ENCODE measurements around the gene PROSER3. TPM values are rescaled to one million over a fixed set of nuclear protein-coding genes. Genes with fewer than 3 reads are reported as not detected.

Gene PROSER3
- polyA plus RNA-seq, 1 donor from 2014 or later, result 1.2 TPM

- H3K79me2 ChIP-seq (replicated peaks; ENCODE audit: insufficient read depth, low read length), result no peaks in the 10 kb centered on the region
- no peak for TF ChIP-seq EZH2 (IDR thresholded peaks at IDR 0.05; ENCODE audit: borderline replicate concordance, insufficient read depth, low read length, poor library complexity, severe bottlenecking)
- no peak for TF ChIP-seq CTCF (IDR thresholded peaks at IDR 0.05; ENCODE audit: poor library complexity, severe bottlenecking)
- TF ChIP-seq REST (IDR thresholded peaks at IDR 0.05; ENCODE audit: borderline replicate concordance), result no peak
- no peak for TF ChIP-seq MXI1 (conservative IDR thresholded peaks at IDR 0.05; ENCODE audit: poor library complexity, severe bottlenecking)
- no peak for TF ChIP-seq RAD21 (conservative IDR thresholded peaks at IDR 0.05)
- TF ChIP-seq POLR2AphosphoS5 (IDR thresholded peaks at IDR 0.05), result no peak
- TF ChIP-seq TAF1 (IDR thresholded peaks at IDR 0.05; ENCODE audit: low read depth), result no peak
- no peak for TF ChIP-seq SMC3 (conservative IDR thresholded peaks at IDR 0.05; ENCODE audit: poor library complexity)
- no peak for TF ChIP-seq EP300 (conservative IDR thresholded peaks at IDR 0.05; ENCODE audit: poor library complexity, severe bottlenecking)
- H3K27ac ChIP-seq (ENCODE audit: low read length), result no peak overlapping the region
- no peaks in the 10 kb centered on the region for H3K9me3 ChIP-seq (ENCODE audit: low read length)
- H4K20me1 ChIP-seq (ENCODE audit: insufficient read depth), result no peaks in the 10 kb centered on the region
- no peaks in the 10 kb centered on the region for H3K36me3 ChIP-seq (ENCODE audit: insufficient read depth, low read length)
- no peak overlapping the region for H3K4me2 ChIP-seq (ENCODE audit: low read length)
- no peak overlapping the region for H3K9ac ChIP-seq (ENCODE audit: low read length)
- no peaks in the 10 kb centered on the region for H3K27me3 ChIP-seq (ENCODE audit: insufficient read depth, low read depth, low read length)
- H3K9me2 ChIP-seq (ENCODE audit: insufficient read depth, low read length), result no peaks in the 10 kb centered on the region
- no peak overlapping the region for H2AFZ ChIP-seq (ENCODE audit: low read depth, low read length)
- H3K4me3 ChIP-seq (ENCODE audit: low read length), result no peak overlapping the region
- H3F3A ChIP-seq (ENCODE audit: insufficient read depth, low read length, poor library complexity, severe bottlenecking), result no peaks in the 10 kb centered on the region
Observed at GRCh38 chr19:35727956-35728706, 29.8 kb upstream of the PROSER3 start.

DNA sequence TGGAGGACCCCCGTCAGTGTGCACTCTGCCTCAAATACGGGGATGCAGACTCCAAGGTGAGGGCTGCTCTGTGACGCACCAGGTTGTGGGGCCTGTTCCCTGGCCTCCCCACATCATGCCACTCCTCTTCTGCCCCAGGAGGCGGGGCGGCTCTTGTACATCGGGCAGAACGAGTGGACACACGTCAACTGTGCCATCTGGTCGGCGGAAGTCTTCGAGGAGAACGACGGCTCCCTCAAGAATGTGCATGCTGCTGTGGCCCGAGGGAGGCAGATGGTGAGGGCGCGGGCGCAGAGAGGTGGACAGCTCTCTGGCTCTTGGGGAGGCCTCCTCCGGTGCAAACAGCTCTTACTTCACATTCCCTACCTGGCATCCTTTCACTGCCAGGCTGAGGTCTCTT lies 29.0 kb upstream of the PROSER3 start:
- Histone ChIP-seq H3K79me2 (replicated peaks; ENCODE audit: insufficient read depth, low read length) (no peaks in the 10 kb centered on the region), H4K20me1 (ENCODE audit: insufficient read depth) (no peaks in the 10 kb centered on the region), H3K27me3 (ENCODE audit: insufficient read depth, low read depth, low read length) (no peaks in the 10 kb centered on the region), H3K4me2 (ENCODE audit: low read length) (no peak overlapping the region), H3K9ac (ENCODE audit: low read length) (no peak overlapping the region), H3F3A (ENCODE audit: insufficient read depth, low read length, poor library complexity, severe bottlenecking) (no peaks in the 10 kb centered on the region), H3K9me2 (ENCODE audit: insufficient read depth, low read length) (no peaks in the 10 kb centered on the region), H3K27ac (ENCODE audit: low read length) (no peak overlapping the region), H2AFZ (ENCODE audit: low read depth, low read length) (no peak overlapping the region), H3K9me3 (ENCODE audit: low read length) (no peaks in the 10 kb centered on the region), H3K4me3 (ENCODE audit: low read length) (no peak overlapping the region), H3K36me3 (ENCODE audit: insufficient read depth, low read length) (no peaks in the 10 kb centered on the region)
- TF ChIP-seq EZH2 (IDR thresholded peaks at IDR 0.05; ENCODE audit: borderline replicate concordance, insufficient read depth, low read length, poor library complexity, severe bottlenecking) (no peak), SMC3 (conservative IDR thresholded peaks at IDR 0.05; ENCODE audit: poor library complexity) (no peak), MXI1 (conservative IDR thresholded peaks at IDR 0.05; ENCODE audit: poor library complexity, severe bottlenecking) (no peak), EP300 (conservative IDR thresholded peaks at IDR 0.05; ENCODE audit: poor library complexity, severe bottlenecking) (no peak), REST (IDR thresholded peaks at IDR 0.05; ENCODE audit: borderline replicate concordance) (no peak), CTCF (IDR thresholded peaks at IDR 0.05; ENCODE audit: poor library complexity, severe bottlenecking) (no peak), TAF1 (IDR thresholded peaks at IDR 0.05; ENCODE audit: low read depth) (no peak), POLR2AphosphoS5 (IDR thresholded peaks at IDR 0.05) (no peak)
